Duodenal mucosa (tissue), 2 donors: ENCODE data around the gene SLC35E4.
"Not testable (repeated sequence)": the region's sequence is repeated elsewhere in the genome, so short reads cannot be mapped to it uniquely, and the experiment has no call there.

Experiments
- H3K27ac ChIP-seq: one replicate; pipeline ENCODE4 v1.7.0; 2013; ENCODE audit warnings: low read depth, low read length
- H3K27me3 ChIP-seq, 2 donors: one replicate each; pipeline ENCODE4 v1.7.0; 2013; ENCODE audit warnings: low read length in 2 of 2, control low read depth in 1 of 2; ENCODE audit not compliant: insufficient read depth in 2 of 2, control insufficient read depth in 1 of 2
- H3K36me3 ChIP-seq, 2 donors: one replicate each; pipeline ENCODE4 v1.7.0; 2013; ENCODE audit warnings: low read length in 2 of 2, control low read depth in 1 of 2; ENCODE audit not compliant: insufficient read depth in 2 of 2, control insufficient read depth in 1 of 2
- H3K4me1 ChIP-seq, 2 donors: one replicate each; pipeline ENCODE4 v1.7.0; 2013; ENCODE audit warnings: low read length in 2 of 2, control low read depth in 1 of 2; ENCODE audit not compliant: insufficient read depth in 2 of 2, control insufficient read depth in 1 of 2
- H3K4me3 ChIP-seq, 2 donors: one replicate each; pipeline ENCODE4 v1.7.0; 2013; ENCODE audit warnings: low read length in 2 of 2, low read depth in 1 of 2
- H3K9ac ChIP-seq, 2 donors: one replicate each; pipeline ENCODE4 v1.7.0; 2013; ENCODE audit warnings: low read length in 2 of 2, low read depth in 1 of 2
- H3K9me3 ChIP-seq, 2 donors: one replicate each; pipeline ENCODE4 v1.7.0; 2013; ENCODE audit warnings: low read length in 2 of 2, control low read depth in 1 of 2; ENCODE audit not compliant: control insufficient read depth in 1 of 2

SLC35E4 gene

DNA sequence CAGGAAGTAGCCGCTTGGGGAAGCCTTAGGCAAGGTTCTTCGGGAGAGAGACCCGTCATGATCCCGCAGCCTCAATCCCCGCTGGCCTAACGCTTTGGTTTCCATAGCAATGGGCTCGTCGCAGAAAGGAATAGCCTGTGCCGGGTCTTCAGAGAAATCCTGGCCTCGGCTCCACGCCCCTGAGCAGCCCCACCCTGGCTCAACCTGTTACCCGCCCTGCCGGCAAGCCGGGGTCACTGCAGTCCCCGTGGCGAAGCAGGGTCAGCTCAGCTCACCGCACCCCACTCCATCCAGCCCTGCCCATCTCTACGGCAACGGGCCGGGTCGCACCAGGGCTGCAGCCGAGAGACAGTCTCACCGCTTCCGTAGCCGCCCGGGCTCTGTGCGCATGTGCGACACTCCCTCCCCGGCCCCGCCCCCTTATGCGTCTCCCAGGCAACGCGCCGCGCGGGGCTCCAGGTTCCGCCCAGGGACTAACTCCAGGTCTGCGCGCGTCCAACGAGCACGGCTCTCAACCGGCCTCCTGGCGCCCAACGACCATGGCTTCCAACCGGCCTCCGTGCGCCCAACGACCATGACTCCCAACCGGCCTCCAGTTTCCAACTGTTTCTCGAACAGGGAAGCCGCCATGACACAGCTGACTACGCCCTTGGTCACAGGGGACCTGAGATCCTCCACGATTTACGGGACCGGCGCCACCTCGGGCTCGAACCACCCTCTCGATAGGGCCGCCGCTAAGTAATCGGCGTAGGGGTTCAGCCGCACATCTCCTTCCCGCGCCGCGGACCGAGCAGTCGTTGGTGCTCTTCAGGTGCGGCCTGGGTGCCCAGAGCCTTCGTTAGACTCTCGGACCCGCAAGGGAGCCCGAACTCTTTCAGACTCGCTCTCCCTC, 32.2 kb downstream of the SLC35E4 start, which contains the start of gene DUSP18:
Gene DUSP18, minus strand, starts transcription at position 382 of the 892 bp plus-strand sequence. CDS start 3,872 bp downstream, outside the sequence.
- peak within 1 kb of the TSS; percentile 85 for H3K27ac ChIP-seq
- peaks cover 23 to 26% of the 10 kb centered on the region in 2 donors for H3K4me1 ChIP-seq
- peaks cover 5 to 11% of the 10 kb centered on the region in 2 donors for H3K36me3 ChIP-seq
- H3K4me3 ChIP-seq = peak within 1 kb of the TSS; percentile 90 to 93
- H3K9ac ChIP-seq = peak within 1 kb of the TSS; percentile 82 to 87
- H3K9me3 ChIP-seq = no peaks in the 10 kb centered on the region
- H3K27me3 ChIP-seq = no peaks in the 10 kb centered on the region

DNA sequence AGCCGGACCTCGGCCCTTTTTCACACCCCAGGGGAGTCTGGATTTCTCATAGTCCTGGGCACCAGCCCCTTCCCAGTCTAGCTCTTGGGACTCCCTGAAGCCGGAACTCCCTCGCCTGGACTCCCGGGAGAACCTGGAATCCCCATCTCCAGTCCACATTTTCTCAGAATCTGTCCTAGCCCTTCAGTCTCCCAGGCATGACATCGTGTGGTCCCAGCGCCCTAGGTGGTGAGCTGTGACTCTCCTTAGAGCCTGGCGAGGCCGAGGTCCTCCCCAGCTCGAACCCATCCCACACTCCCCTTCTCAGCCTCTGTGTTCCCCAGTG, 32.8 kb downstream of the SLC35E4 start:
- H3K4me3 ChIP-seq = peak overlapping the region; percentile 90 to 93
- H3K27me3 ChIP-seq = no peaks in the 10 kb centered on the region
- peaks cover 3 to 5% of the 10 kb centered on the region in 2 donors for H3K36me3 ChIP-seq
- peak overlapping the region; percentile 82 to 87 for H3K9ac ChIP-seq
- no peaks in the 10 kb centered on the region for H3K9me3 ChIP-seq
- no peak overlapping the region for H3K27ac ChIP-seq
- H3K4me1 ChIP-seq = peaks cover 23 to 26% of the 10 kb centered on the region in 2 donors

DNA sequence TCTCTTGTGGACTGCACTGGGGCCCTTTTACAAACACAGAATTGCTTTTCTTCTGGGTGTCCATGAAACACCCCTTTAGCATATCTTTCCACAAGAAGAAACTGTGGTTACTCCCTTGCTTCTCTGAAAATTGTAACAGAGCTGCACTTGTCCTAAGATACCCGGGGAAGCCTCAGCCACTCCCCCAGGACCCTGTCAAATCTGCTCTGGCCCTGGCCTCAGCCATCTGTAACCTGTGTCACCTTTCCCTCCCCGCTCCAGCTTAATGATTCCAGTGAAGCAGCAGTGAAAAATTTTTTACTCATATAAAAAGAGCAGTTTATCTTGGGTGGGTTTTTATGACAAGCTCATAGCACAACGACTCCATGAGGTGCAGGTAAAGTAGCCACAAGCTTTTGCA, 35.5 kb downstream of the SLC35E4 start:
- Histone ChIP-seq H3K27me3 (no peaks in the 10 kb centered on the region), H3K27ac (no peak overlapping the region), H3K36me3 (no peaks in the 10 kb centered on the region), H3K9ac (no peak overlapping the region), H3K9me3 (no peaks in the 10 kb centered on the region), H3K4me3 (no peak overlapping the region), H3K4me1 (peaks cover 13 to 16% of the 10 kb centered on the region in 2 donors)

DNA sequence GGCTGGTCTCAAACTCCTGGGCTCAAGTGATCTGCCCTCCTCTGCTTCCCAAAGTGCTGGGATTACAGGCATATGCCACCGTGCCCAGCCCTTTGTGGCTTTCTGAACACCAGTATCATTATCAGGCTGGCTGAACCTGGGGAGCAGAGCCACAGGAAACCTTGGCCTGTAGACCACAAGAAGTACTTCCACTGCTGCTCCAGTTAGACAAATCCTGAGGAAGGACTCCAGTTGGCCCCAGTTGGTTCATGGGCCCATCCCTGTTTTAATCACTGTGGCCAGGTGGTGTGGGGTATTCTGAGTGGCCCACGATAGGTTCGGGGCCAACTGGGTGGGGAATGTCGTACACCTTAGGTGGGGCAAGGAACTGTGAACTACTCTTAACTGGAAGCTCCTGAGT, 37.6 kb downstream of the SLC35E4 start:
- Histone ChIP-seq H3K27me3 (no peaks in the 10 kb centered on the region), H3K9me3 (no peaks in the 10 kb centered on the region), H3K4me1 (peaks cover 5% of the 10 kb centered on the region in 2 donors), H3K4me3 (no peak overlapping the region), H3K27ac (no peak overlapping the region), H3K36me3 (no peaks in the 10 kb centered on the region), H3K9ac (no peak overlapping the region)

DNA sequence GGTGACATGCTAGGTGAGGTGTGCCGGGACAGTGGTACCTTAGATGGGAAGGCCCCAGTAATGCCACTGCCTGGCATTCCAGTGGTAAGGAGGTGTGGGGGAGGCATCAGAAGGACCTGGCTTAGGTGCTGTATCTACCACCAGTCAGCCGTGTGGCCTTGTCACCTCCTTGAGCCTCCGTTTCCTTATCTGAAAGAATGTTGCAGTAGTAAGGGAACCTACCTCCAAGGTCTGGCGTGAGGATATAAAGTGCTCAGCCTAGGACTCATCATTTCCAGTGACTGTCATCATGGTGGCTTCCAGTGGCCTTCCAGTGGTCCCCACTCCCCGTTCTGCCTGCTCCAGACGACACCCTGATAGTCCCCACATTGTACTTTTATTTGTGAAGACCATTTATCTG, 38.9 kb downstream of the SLC35E4 start:
- Histone ChIP-seq H3K36me3 (no peaks in the 10 kb centered on the region), H3K27me3 (no peaks in the 10 kb centered on the region), H3K4me1 (no peaks in the 10 kb centered on the region), H3K9ac (no peak overlapping the region), H3K27ac (no peak overlapping the region), H3K9me3 (no peaks in the 10 kb centered on the region), H3K4me3 (no peak overlapping the region)

DNA sequence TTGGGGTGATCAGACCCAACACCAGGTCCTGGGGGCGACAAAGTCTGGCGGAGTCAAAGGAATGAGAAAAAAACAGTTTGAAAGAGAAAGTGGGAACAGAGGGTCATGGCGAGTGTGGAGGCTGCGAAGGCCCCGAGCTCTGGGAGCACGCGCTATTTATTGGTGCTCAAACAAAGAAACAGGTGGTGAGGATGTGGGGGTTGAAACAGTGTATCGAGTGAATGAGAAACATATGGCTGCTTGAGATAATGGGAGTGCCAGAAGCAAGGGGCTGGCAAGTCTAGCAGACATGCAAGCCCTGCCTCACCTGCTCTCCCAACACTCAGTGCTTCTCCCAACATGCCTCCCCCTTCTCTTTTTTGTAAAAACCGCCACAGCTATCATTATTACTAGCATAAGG, 39.9 kb downstream of the SLC35E4 start:
- no peaks in the 10 kb centered on the region for H3K9me3 ChIP-seq
- H3K27ac ChIP-seq = no peak overlapping the region
- no peaks in the 10 kb centered on the region for H3K27me3 ChIP-seq
- H3K9ac ChIP-seq = no peak overlapping the region
- no peak overlapping the region for H3K4me3 ChIP-seq
- no peaks in the 10 kb centered on the region for H3K4me1 ChIP-seq
- no peaks in the 10 kb centered on the region for H3K36me3 ChIP-seq

DNA sequence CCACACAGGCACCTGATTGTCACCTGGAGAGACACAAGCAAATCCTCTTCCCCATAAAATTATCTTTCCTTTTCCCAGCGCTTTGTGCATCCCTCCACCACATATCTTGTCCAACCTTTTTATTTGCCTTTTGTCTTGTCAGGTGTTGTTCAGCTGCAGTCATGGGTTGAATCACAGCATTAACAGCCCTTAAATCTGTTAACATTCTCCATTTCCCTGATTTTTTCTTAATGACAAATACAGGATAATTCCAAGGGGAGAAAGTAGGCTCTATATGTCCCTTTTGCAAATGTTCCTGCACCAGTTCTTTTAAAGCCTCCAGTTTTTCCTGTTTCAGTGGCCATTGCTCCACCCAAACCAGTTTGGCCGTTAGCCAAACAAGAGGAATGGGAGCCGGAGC, 41.0 kb downstream of the SLC35E4 start:
- H3K9me3 ChIP-seq, H3K27me3 ChIP-seq, H3K4me3 ChIP-seq, H3K9ac ChIP-seq, H3K27ac ChIP-seq, H3K36me3 ChIP-seq, H3K4me1 ChIP-seq: not testable (repeated sequence)

DNA sequence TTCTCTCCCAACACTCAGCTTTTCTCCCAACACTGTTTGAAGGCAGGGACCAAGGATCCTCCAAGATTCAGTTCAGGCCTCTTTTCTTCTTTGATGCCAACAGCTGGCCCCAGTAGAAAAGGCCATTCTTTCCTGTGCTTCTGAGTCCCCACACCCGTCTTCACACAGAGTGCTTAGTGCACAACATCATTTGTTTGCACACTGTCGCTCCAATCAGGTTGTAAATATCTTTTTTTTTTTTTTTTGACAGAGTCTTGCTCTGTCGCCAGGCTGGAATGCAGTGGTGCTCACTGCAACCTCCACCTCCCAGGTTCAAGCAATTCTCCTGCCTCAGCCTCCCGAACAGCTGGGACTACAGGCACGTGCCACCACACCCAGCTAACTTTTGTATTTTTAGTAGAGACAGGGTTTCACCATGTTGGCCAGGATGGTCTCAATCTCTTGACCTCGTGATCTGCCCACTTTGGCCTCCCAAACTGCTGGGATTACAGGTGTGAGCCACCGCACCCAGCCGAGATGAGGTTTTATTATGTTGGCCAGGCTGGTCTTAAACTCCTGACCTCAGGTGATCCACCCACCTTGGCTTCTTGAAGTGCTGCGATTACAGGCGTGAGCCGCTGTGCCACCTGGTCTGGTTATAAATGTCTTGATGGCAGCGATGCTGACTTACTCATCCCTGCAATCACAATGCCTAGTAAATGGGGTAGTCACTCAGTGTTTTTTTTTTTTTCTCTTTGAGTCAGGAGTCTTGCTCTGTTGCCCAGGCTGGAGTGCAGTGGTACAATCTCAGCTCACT, 44.5 kb downstream of the SLC35E4 start:
- not testable (repeated sequence) for H3K9ac ChIP-seq, H3K4me3 ChIP-seq, H3K9me3 ChIP-seq, H3K4me1 ChIP-seq, H3K27ac ChIP-seq, H3K36me3 ChIP-seq, H3K27me3 ChIP-seq

DNA sequence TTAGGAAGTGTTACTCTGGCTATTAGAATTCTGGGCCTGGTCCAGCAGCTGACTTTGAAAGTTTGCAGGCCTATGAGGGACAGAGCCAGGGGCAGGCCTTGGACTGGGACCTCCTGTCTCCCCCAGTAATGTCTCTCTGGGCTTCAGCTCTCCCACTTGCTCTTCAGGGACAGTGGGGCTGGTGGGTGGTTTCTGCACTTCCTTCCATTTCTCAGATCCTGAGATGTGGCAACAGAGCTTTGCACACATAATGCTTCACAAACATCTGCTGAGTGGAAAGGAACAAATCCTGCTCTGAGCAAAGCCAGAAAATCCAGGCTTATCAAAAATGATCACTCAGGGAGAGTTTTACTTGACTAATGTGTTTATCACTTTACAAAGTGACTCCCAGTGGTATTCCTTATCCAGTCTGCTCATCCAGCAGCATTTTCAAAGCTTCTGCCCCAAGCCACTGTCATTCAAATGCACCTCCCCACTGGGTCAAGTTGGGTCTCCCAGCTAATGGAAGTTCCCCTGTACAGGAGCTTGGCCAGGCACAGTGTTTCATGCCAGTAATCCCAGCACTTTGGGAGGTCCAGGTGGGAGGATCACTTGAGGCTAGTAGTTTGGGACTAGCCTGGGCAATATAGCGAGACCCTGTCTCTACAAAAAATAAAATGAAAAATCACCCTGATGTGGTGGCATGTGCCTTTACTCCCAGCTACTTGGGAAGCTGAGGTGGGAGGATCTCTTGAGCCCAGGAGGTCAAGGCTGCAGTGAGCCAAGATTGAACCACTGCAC, 45.6 kb downstream of the SLC35E4 start:
- H3K27ac ChIP-seq = no peak overlapping the region
- H3K9ac ChIP-seq = no peak overlapping the region

DNA sequence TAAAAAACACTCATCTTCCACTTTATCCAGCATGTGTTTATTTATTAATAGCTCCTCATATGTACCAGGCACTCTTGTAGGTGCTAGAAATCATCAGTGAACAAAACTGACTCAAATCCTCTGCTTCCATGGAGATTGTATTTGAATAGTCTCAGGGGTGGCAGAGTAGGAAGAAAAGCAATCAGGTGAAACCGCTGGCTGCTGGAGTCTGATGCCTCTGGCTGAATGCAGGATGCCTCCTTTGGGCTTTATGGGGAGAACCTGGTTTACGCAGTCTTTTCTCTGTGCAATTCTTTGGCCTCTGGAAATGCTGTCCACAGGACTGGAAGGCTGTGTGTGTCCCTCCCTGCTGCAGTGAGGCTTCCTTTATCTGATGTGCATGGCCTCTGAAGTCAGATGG, 46.2 kb downstream of the SLC35E4 start:
- H3K9me3 ChIP-seq = no peaks in the 10 kb centered on the region
- H3K9ac ChIP-seq = no peak overlapping the region
- no peaks in the 10 kb centered on the region for H3K27me3 ChIP-seq
- H3K4me3 ChIP-seq = no peak overlapping the region
- H3K36me3 ChIP-seq = no peaks in the 10 kb centered on the region
- peaks cover 0 to 3% of the 10 kb centered on the region in 2 donors for H3K4me1 ChIP-seq
- H3K27ac ChIP-seq = no peak overlapping the region

More for the DNA sequence above, 45.6 kb downstream of the SLC35E4 start:
- H3K4me3 ChIP-seq = no peak overlapping the region
- no peaks in the 10 kb centered on the region for H3K9me3 ChIP-seq
- no peaks in the 10 kb centered on the region for H3K27me3 ChIP-seq
- H3K36me3 ChIP-seq = no peaks in the 10 kb centered on the region
- H3K4me1 ChIP-seq = peaks cover 0 to 3% of the 10 kb centered on the region in 2 donors
